ENCODE results near the gene SPIN3.
A peak's percentile ranks its signal among the peaks of the same experiment; 100 is the strongest.
"Not testable (repeated sequence)": the region's sequence is repeated elsewhere in the genome, so short reads cannot be mapped to it uniquely, and the experiment has no call there.

Gene SPIN3

GRCh38 chrX:56968980-56969379 lies 26.4 kb downstream of the SPIN3 start:
- Histone ChIP-seq H3K27me3 (replicated peaks; ENCODE audit: control insufficient read depth, insufficient read depth, low read length, poor library complexity, severe bottlenecking) (no peaks in the 10 kb centered on the region), H3K9me3 (ENCODE audit: control insufficient read depth, low read length) (no peaks in the 10 kb centered on the region), H3K4me3 (ENCODE audit: insufficient read depth, low read depth, low read length, poor library complexity, severe bottlenecking) (no peak overlapping the region), H3K4me1 (ENCODE audit: control insufficient read depth, insufficient read depth, low read length, poor library complexity, severe bottlenecking) (no peaks in the 10 kb centered on the region), H3K27ac (ENCODE audit: insufficient read depth, low read length, poor library complexity, severe bottlenecking) (no peak overlapping the region), H3K36me3 (ENCODE audit: control insufficient read depth, insufficient read depth, low read length) (no peaks in the 10 kb centered on the region)
- DNase-seq, result no peak

GRCh38 chrX:56963377-56963776 lies 32.0 kb downstream of the SPIN3 start:
- no peak overlapping the region for H3K27ac ChIP-seq (ENCODE audit: insufficient read depth, low read length, poor library complexity, severe bottlenecking)
- H3K4me1 ChIP-seq (ENCODE audit: control insufficient read depth, insufficient read depth, low read length, poor library complexity, severe bottlenecking), result no peaks in the 10 kb centered on the region
- no peaks in the 10 kb centered on the region for H3K36me3 ChIP-seq (ENCODE audit: control insufficient read depth, insufficient read depth, low read length)
- no peaks in the 10 kb centered on the region for H3K27me3 ChIP-seq (replicated peaks; ENCODE audit: control insufficient read depth, insufficient read depth, low read length, poor library complexity, severe bottlenecking)
- DNase-seq, result peak in 1 of 3 donors; percentile 0
- no peaks in the 10 kb centered on the region for H3K9me3 ChIP-seq (ENCODE audit: control insufficient read depth, low read length)
- no peak overlapping the region for H3K4me3 ChIP-seq (ENCODE audit: insufficient read depth, low read depth, low read length, poor library complexity, severe bottlenecking)

GRCh38 chrX:56947699-56948098 lies 47.6 kb downstream of the SPIN3 start:
- no peak overlapping the region for H3K27ac ChIP-seq (ENCODE audit: insufficient read depth, low read length, poor library complexity, severe bottlenecking)
- H3K9me3 ChIP-seq (ENCODE audit: control insufficient read depth, low read length), result no peaks in the 10 kb centered on the region

GRCh38 chrX:56946201-56946600 lies 49.1 kb downstream of the SPIN3 start:
- DNase-seq; H3K36me3 ChIP-seq (ENCODE audit: control insufficient read depth, insufficient read depth, low read length); H3K4me3 ChIP-seq (ENCODE audit: insufficient read depth, low read depth, low read length, poor library complexity, severe bottlenecking); H3K4me1 ChIP-seq (ENCODE audit: control insufficient read depth, insufficient read depth, low read length, poor library complexity, severe bottlenecking); H3K27ac ChIP-seq (ENCODE audit: insufficient read depth, low read length, poor library complexity, severe bottlenecking); H3K9me3 ChIP-seq (ENCODE audit: control insufficient read depth, low read length); H3K27me3 ChIP-seq (replicated peaks; ENCODE audit: control insufficient read depth, insufficient read depth, low read length, poor library complexity, severe bottlenecking): not testable (repeated sequence)

More at GRCh38 chrX:56947699-56948098, 47.6 kb downstream of the SPIN3 start:
- no peaks in the 10 kb centered on the region for H3K27me3 ChIP-seq (replicated peaks; ENCODE audit: control insufficient read depth, insufficient read depth, low read length, poor library complexity, severe bottlenecking)
- no peaks in the 10 kb centered on the region for H3K4me1 ChIP-seq (ENCODE audit: control insufficient read depth, insufficient read depth, low read length, poor library complexity, severe bottlenecking)
- DNase-seq, result no peak
- no peaks in the 10 kb centered on the region for H3K36me3 ChIP-seq (ENCODE audit: control insufficient read depth, insufficient read depth, low read length)
- no peak overlapping the region for H3K4me3 ChIP-seq (ENCODE audit: insufficient read depth, low read depth, low read length, poor library complexity, severe bottlenecking)

- H3K9me3 ChIP-seq (ENCODE audit: control insufficient read depth, low read length); H3K4me1 ChIP-seq (ENCODE audit: control insufficient read depth, insufficient read depth, low read length, poor library complexity, severe bottlenecking); H3K4me3 ChIP-seq (ENCODE audit: insufficient read depth, low read depth, low read length, poor library complexity, severe bottlenecking); H3K27ac ChIP-seq (ENCODE audit: insufficient read depth, low read length, poor library complexity, severe bottlenecking); DNase-seq; H3K36me3 ChIP-seq (ENCODE audit: control insufficient read depth, insufficient read depth, low read length); H3K27me3 ChIP-seq (replicated peaks; ENCODE audit: control insufficient read depth, insufficient read depth, low read length, poor library complexity, severe bottlenecking): not testable (repeated sequence)
These were observed 50.1 kb downstream of the SPIN3 start for GRCh38 chrX:56945226-56945625.

- H3K27me3 ChIP-seq (replicated peaks; ENCODE audit: control insufficient read depth, insufficient read depth, low read length, poor library complexity, severe bottlenecking), result no peaks in the 10 kb centered on the region
- H3K4me1 ChIP-seq (ENCODE audit: control insufficient read depth, insufficient read depth, low read length, poor library complexity, severe bottlenecking), result no peaks in the 10 kb centered on the region
- no peak for DNase-seq
These were observed 52.1 kb downstream of the SPIN3 start for GRCh38 chrX:56943264-56943663.

More at GRCh38 chrX:56943264-56943663, 52.1 kb downstream of the SPIN3 start:
- no peaks in the 10 kb centered on the region for H3K36me3 ChIP-seq (ENCODE audit: control insufficient read depth, insufficient read depth, low read length)
- no peak overlapping the region for H3K4me3 ChIP-seq (ENCODE audit: insufficient read depth, low read depth, low read length, poor library complexity, severe bottlenecking)
- no peaks in the 10 kb centered on the region for H3K9me3 ChIP-seq (ENCODE audit: control insufficient read depth, low read length)
- H3K27ac ChIP-seq (ENCODE audit: insufficient read depth, low read length, poor library complexity, severe bottlenecking), result no peak overlapping the region
